GM18526 (cell line): ENCODE results near the gene PAX8.

Experiments
- POLR2A ChIP-seq: IDR thresholded peaks from 3 replicates; pipeline ENCODE4 v1.6.1; 2011; ENCODE audit not compliant: insufficient read length; ENCODE audit errors: extremely low read depth

The PAX8 gene

GRCh38 chr2:113216891-113217454, 61.7 kb downstream of the PAX8 start:
- TF ChIP-seq POLR2A = no peak

GRCh38 chr2:113216321-113216720, 62.4 kb downstream of the PAX8 start:
- TF ChIP-seq POLR2A = no peak

GRCh38 chr2:113215056-113215455, 63.7 kb downstream of the PAX8 start:
- TF ChIP-seq POLR2A = no peak

GRCh38 chr2:113214141-113214540, 64.6 kb downstream of the PAX8 start:
- TF ChIP-seq POLR2A = no peak

GRCh38 chr2:113213061-113213930, 65.4 kb downstream of the PAX8 start:
- no peak for TF ChIP-seq POLR2A

- no peak for TF ChIP-seq POLR2A
Observed at GRCh38 chr2:113212245-113213060, 66.3 kb downstream of the PAX8 start.

- TF ChIP-seq POLR2A = no peak
Observed at GRCh38 chr2:113211226-113212105, 67.3 kb downstream of the PAX8 start.

GRCh38 chr2:113209646-113210171, 69.0 kb downstream of the PAX8 start:
- no peak for TF ChIP-seq POLR2A

- TF ChIP-seq POLR2A = no peak
Observed at GRCh38 chr2:113209011-113209645, 69.6 kb downstream of the PAX8 start.

GRCh38 chr2:113208396-113208795, 70.3 kb downstream of the PAX8 start:
- TF ChIP-seq POLR2A = no peak

GRCh38 chr2:113207021-113207420, 71.7 kb downstream of the PAX8 start:
- no peak for TF ChIP-seq POLR2A

GRCh38 chr2:113206251-113206650, 72.5 kb downstream of the PAX8 start:
- TF ChIP-seq POLR2A = no peak

GRCh38 chr2:113203901-113204519, 74.7 kb downstream of the PAX8 start:
- no peak for TF ChIP-seq POLR2A

- no peak for TF ChIP-seq POLR2A
Observed at GRCh38 chr2:113203217-113203530, 75.5 kb downstream of the PAX8 start.
